OCI-M2 (cell line): ENCODE results near the gene SBF1.
"Not testable (repeated sequence)": the region's sequence is repeated elsewhere in the genome, so short reads cannot be mapped to it uniquely, and the experiment has no call there.

Experiments used
- DNase-seq: peaks from one replicate; lab custom pipeline; 2025; ENCODE audit not compliant: unreplicated experiment; lab: John Stamatoyannopoulos, UW

Gene SBF1

DNA sequence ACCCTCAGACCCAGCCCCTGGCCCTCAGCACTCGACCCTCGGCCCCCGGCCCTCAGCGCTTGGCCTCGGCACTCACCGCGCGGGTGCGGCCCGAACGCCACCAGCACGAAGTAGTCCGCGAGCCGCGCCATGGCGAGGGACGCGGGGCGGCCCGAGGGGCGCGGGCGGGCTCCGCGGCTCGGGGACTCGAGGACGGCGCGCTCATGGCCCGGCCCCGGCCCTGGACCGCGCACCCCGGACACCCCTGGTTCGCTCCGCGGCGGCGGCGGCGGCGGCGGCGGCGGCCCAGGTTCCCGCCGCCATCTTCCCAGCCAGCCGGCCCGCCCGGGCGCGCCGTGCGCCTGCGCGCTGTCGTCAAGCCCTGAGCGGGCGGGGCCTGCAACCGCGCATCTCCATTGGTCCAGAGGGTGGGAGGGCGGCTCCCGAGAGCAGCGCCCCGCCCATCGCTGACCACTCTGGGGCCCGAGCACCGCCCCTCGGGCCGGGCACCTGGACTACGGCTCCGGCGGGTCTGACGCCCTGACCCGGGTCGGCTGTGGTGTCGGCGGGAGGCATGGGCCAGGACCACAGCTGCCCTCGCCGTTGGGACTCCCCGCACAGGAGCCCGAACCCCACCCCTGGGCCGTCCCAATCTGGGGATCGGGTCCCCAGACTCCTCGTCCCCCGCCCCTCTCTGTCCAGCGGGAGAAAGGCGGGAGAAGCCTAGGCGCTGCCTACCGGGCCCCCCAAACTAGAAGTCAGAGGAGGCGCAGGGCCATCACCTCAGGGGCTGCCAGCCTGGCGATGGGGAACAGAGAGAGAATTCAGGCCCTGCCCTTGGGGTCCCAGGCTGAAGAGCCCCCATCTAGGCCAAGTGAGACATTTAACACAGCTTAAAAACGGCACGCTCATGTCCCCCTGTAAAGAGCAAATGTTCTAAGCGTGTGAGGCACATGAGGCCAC is at the start of gene SBF1:
TSS of gene SBF1 (minus strand) at position 326 of the 942 bp plus-strand sequence. CDS start at position 131, 195 bp downstream.
- DNase-seq: peak; percentile 12

- DNase-seq: no peak
Observed at GRCh38 chr22:50523806-50524675, 49.2 kb upstream of the SBF1 start.

- no peak for DNase-seq
Observed at GRCh38 chr22:50523458-50523805, 48.6 kb upstream of the SBF1 start.

DNA sequence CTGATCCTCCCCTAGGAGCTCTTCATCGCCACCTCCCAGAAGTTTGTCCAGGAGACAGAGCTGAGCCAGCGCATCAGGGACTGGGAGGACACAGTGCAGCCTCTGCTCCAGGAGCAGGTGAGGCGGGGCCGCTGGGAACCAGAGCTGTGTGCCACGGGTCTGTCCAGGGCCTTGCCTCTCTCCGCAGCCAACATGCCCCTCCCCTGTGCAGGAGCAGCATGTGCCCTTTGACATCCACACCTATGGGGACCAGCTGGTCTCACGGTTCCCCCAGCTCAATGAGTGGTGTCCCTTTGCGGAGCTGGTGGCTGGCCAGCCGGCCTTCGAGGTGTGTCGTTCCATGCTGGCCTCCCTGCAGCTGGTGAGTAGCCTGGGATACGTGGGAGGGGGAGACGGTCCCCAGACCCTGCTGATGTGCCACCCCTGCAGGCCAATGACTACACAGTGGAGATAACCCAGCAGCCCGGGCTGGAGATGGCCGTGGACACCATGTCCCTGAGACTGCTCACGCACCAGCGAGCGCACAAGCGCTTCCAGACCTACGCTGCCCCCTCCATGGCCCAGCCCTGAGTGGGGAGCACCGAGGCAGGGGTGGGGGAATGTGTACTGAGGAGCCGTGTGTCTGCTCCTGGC is 48.1 kb upstream of the SBF1 start:
- no peak for DNase-seq

- DNase-seq: no peak
Observed at GRCh38 chr22:50522208-50522805, 47.5 kb upstream of the SBF1 start.

DNA sequence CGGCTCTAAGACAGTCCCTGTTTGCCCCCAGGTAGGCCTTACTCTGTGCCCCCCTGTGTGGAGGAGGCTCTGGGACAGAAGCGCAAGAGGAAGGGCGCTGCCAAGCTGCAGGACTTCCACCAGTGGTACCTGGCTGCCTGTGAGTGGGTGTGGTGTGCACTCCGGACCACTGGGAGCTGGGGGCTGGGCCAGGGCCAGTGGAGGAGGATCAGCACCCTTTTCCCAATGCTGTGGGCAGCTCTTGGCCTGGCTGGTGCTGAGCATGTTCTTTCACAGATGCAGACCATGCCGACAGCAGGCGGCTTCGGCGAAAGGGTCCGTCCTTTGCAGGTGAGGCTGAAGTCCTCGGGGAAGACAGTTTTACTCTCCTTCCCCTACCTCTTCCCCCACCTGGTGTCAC is 46.9 kb upstream of the SBF1 start:
- no peak for DNase-seq

DNA sequence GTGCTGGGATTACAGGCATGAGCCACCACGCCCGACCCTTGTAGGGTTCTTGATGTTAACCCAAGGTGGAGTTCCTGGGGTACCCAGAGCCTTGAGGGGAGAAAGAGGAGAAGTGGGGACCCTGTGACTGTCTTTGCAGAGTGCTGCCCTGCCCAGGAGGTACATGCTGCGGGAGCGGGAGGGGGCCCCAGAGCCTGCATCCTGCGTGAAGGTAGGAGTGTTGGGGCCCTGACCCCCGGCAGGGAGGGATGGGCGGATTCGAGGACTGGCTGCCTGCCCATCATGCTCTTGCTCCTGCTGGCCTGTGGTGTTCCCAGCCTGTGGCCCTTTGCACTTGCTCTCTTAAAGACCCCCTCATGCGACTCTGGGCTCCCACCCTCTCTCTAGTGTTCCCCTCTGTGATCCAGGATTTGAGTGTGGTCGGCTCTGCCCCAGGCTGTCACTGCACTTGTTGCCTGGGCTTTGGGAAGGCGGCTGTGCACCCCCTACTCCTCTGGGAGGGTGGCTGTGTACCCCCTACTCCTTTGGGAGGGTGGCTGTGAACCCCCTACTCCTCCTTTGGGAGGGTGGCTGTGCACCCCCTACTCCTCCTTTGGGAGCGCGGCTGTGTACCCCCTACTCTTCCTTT is 46.1 kb upstream of the SBF1 start:
- no peak for DNase-seq

DNA sequence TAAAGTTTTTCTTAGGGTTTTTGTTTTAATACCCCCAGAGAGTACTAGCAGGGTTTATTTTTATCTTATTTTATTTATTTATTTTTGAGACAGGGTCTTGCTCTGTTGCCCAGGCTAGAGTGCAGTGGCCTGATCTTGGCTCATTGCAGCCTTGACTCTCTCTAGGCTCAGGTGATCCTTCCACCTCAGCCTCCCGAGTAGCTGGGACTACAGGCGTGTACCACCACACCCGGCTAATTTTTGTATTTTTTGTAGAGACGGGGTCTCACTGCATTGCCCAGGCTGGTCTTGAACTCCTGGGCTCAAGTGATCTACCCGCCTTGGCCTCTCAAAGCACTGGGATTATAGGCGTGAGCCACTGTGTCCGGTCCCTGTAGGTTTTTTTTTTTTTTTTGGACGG is 45.3 kb upstream of the SBF1 start:
- DNase-seq: not testable (repeated sequence)

DNA sequence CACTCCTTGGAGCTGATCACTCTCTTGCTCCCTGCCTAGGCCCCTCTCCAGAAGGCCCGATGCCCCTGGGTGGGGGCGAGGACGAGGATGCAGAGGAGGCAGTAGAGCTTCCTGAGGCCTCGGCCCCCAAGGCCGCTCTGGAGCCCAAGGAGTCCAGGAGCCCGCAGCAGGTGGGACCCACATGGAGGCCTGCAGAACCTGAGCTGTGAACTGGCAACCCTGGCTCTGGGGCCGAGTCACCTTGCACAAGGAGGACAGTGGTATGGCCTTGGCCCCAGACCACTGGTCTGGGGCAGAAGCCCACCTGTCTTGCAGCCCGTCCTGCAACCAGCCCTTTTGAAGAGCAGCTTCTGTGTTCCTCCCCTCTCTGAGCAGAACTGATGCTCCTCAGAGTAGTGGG is 44.3 kb upstream of the SBF1 start:
- no peak for DNase-seq

GRCh38 chr22:50518606-50519005 is 43.8 kb upstream of the SBF1 start:
- DNase-seq: no peak

DNA sequence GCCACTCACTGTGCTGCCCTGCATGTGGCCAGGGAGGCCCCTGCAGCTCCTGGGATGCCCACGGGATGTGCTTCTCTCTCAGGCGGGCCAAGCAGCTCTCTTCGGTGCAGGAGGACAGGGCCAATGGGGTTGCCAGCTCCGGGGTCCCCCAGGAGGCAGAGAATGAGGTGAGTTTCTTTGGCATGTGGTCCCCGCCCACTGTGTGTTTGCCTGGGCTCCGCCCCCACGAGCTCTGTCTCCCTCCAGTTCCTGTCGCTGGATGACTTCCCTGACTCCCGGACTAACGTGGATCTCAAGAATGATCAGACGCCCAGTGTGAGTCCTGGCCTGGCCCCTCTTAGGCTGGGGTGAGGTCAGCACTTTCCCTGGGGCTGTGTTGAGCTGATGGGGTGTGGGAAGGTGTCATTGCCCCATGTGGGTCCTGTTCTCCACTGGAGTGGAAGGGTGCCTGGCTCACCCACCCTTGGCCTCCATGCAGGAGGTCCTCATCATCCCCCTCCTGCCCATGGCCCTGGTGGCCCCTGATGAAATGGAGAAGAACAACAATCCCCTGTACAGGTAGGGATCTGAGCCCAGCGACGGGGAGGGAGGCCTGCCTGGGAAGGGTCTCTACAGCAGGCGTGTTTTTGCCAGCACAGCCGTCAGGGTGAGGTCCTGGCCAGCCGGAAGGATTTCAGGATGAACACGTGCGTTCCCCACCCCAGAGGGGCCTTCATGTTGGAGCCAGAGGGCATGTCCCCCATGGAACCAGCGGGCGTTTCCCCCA is 42.8 kb upstream of the SBF1 start:
- DNase-seq: no peak

- no peak for DNase-seq
Observed at GRCh38 chr22:50516891-50517290, 42.1 kb upstream of the SBF1 start.

DNA sequence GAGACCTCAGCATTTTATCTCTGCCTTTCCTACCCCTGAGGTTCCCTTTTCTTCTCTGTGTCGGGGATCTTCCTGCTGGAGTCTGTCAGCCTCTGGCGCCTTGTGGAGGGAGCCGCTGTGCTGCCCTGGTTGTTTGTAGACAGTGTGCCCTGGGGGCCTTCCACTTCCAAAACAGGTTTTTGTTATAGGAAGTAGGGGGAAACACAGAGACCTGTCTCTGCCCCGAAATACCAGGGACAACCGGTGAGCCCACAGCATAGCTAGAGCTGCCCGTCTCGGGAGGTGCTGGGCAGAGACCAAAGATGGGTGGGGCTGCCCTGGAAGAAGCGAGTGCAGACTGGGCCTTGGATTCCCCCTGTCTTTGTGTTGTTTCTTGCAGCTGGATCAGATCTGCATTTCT is 41.2 kb upstream of the SBF1 start:
- DNase-seq: no peak

GRCh38 chr22:50513175-50513574 is 38.3 kb upstream of the SBF1 start:
- no peak for DNase-seq

DNA sequence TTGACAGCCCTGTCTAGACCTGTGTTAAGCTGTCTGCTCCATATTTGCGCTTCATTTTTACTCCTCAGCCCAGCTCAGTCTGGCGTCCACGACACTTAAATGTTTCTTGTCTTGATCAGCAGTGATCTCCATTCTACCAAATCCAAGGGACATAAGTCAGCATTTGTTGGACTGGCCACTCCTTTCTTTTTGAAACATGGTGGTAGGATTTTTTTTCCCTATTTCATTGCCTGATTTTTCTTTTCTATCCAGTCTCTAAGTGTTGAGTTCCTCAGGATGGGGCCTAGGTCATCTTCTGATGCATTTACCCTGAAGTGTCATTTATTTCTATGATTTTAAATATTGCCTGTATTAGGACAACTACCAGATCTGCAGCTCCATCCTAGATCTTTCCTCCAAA is 34.1 kb upstream of the SBF1 start:
- no peak for DNase-seq

GRCh38 chr22:50507991-50508884 is 33.4 kb upstream of the SBF1 start, which contains the start of gene NCAPH2:
Gene NCAPH2, plus strand, starts transcription at chr22:50508224. Its CDS starts 114 bp downstream, at chr22:50508338.
- peak; percentile 52 for DNase-seq

DNA sequence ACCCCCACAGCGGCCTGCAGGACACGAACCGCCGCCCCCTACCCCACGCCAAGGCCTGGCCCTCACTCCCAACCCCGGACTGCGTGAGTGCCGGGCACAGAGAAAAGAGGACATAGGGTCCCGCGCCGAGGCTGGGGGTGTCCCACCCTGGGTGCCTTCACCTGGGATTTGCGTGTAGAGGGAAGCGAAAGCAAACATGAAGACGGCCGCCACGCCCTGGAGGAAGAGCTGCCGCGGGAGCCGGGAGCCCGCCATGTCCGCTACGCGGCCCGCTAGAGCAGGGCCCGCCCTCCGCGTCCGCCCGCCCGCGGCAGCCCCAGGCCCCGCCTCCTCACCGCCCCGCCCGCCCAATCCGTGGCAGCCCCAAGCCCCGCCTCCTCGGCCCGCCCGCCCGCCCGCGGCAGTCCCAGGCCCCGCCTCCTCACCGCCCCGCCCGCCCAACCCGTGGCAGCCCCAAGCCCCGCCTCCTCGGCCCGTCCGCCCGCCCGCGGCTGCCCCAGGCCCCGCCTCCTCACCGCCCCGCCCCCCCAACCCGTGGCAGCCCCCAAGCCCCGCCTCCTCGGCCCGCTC is 32.7 kb upstream of the SBF1 start, which contains the start of gene LMF2:
TSS of gene LMF2 (minus strand) at position 282 of the 570 bp plus-strand sequence. CDS start at position 255, 27 bp downstream.
- DNase-seq: no peak
